Measurements from ENCODE around the gene IFNG-AS1.
A peak's percentile ranks its signal among the peaks of the same experiment; 100 is the strongest.

IFNG-AS1 gene

GRCh38 chr12:68037616-68038255, 48.5 kb downstream of the IFNG-AS1 start:
- no peak for DNase-seq

- DNase-seq, result no peak
These were observed 49.4 kb downstream of the IFNG-AS1 start for GRCh38 chr12:68038650-68039049.

- peak; percentile 77 for DNase-seq
These were observed 51.3 kb downstream of the IFNG-AS1 start for GRCh38 chr12:68040450-68041075.

- peak; percentile 34 for DNase-seq
These were observed 53.0 kb downstream of the IFNG-AS1 start for GRCh38 chr12:68042212-68042699.

GRCh38 chr12:68043435-68043834, 54.2 kb downstream of the IFNG-AS1 start:
- DNase-seq, result no peak

GRCh38 chr12:68048648-68049297, 59.5 kb downstream of the IFNG-AS1 start:
- DNase-seq, result no peak

GRCh38 chr12:68056300-68056699, 67.1 kb downstream of the IFNG-AS1 start:
- DNase-seq, result no peak

GRCh38 chr12:68063900-68064590, 74.8 kb downstream of the IFNG-AS1 start:
- no peak for DNase-seq

GRCh38 chr12:68065163-68065562, 75.9 kb downstream of the IFNG-AS1 start:
- DNase-seq, result no peak

GRCh38 chr12:68065687-68066086, 76.4 kb downstream of the IFNG-AS1 start:
- no peak for DNase-seq

- DNase-seq, result no peak
These were observed 78.6 kb downstream of the IFNG-AS1 start for GRCh38 chr12:68067762-68068376.

GRCh38 chr12:68069275-68069674, 80.0 kb downstream of the IFNG-AS1 start:
- DNase-seq, result no peak

All from fibroblast of skin of scalp (primary cell).